Mucosa of gallbladder (tissue), 1 donor: ENCODE data around the gene CCDC78. TPM values are rescaled to one million over a fixed set of nuclear protein-coding genes. Genes with fewer than 3 reads are reported as not detected.
"Not testable (repeated sequence)": the region's sequence is repeated elsewhere in the genome, so short reads cannot be mapped to it uniquely, and the experiment has no call there.

Source experiments
- DNase-seq: peaks from one replicate; pipeline ENCODE4 v3.0.0-alpha.2; 2020; ENCODE audit warnings: low spot score
- total RNA-seq: library from RNA; stranded (reverse); gene quantifications from one replicate; pipeline ENCODE4 v1.2.1, GENCODE V29; 2021
- donor health status: DM: no; HTN: no; CAD: no.

The CCDC78 gene
- total RNA-seq, 1 donor from 2014 or later = 3.3 TPM

- DNase-seq = no peak
Observed at GRCh38 chr16:694187-694862, 31.9 kb downstream of the CCDC78 start.

- DNase-seq = no peak
Observed at GRCh38 chr16:693766-694165, 32.5 kb downstream of the CCDC78 start.

DNA sequence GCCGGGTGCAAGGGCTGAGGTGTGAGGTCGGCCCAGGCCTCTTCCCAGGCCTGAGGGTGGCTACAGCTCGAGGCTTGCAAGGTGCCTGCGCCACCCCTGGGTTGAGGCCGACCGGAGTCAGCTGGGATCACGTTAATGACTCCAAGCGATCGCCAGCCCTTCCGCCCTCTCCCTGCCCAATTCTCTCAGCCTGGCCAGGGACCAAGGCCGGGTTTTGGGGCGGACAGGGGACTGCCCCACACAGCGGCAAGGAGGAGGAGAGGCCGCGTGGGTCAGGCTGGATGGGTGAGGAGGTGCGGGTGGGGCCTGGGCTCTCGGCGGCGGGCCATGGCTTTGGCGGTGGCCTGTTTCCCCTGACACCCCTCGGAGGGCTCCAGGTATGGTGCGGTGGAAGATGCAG lies 32.9 kb downstream of the CCDC78 start:
- no peak for DNase-seq

DNA sequence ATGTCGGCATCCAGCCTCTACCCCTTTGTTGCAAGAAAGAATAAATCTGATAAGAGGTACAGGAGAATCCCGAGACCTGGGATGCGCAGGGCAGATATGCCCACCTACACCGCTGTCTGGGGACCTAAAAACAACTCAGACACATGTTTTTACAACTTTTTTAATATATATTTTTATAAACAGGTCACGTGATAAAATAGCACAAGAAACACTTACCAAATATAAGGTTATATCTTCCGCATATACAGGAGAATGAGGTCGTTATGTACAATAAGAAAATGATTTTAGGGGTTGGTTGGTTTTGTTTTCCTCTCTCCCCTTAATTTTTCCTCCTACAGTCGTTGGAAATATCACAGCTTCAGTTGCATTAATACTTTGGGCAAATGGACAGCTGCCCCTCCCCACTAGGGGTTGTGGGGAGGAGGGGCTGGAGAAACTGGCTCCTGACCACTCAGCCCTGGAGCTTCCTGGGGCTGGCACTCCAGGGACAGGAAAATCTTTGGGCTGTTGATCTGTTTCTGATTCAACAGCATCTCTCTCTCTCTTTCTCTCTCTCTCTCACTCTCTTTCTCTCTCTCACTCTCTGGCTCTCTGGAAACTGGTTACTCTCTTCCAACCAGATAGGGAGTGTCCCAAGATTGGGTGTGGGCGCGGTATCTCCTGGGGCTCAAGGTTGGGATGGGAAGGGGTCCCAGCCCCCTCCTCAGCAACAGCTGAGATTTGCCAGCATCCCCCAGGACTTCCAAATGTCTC lies 33.7 kb downstream of the CCDC78 start:
- no peak for DNase-seq

- DNase-seq = not testable (repeated sequence)
Observed at GRCh38 chr16:691242-691641, 35.0 kb downstream of the CCDC78 start.

DNA sequence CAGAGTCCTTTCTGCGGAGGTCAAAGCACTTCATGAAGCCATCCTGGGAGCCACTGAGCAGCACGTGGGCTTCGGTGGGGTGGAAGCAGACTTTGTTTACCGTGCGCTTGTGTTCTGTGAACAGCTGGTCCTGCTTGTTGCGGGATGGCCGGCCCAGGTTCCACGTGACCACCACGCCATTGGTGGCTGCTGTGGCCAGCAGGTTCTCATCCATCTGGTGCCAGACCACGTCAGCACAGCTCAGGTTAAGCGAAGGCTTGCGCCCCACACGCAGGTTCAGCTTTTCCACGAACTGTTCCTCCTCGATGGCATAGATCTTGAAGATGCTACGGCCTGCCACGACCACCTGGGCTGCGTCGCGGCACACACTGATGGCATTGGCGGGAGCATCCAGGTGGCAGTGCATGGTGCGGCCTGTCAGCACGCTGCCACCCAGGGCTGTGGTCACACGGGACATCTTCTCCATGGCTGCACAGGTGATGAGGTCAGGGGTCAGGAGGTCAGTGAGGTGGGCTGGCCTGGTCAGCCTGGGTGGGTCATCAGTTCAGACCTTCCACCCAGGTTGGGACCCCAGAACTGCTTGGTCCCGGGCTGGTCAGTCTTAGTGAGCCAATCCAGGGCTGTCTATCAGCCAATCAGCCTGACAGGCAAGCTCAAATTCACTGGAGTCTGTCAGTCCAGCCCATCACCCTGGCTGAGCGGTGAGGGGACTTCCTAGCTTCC lies 36.9 kb downstream of the CCDC78 start:
- DNase-seq = no peak

DNA sequence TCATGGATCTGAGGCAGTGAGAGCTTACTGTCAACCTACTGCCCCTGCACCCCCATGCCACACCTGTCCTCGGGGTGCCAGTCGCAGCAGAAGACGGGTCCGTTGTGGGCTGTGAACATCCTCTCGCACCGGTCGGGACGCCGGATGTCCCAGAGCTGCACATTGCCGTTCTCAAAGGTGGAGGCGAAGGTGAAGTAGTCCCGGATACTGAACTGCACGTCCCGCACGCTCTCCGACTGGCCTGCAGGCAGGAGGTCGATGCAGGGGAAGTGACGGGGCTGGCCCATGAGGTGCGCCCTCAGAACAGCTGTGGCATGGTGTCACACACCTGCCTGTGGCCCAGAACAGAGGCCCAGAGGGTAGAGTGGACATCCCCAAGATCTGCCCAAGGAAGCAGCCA lies 38.7 kb downstream of the CCDC78 start:
- DNase-seq = no peak

DNA sequence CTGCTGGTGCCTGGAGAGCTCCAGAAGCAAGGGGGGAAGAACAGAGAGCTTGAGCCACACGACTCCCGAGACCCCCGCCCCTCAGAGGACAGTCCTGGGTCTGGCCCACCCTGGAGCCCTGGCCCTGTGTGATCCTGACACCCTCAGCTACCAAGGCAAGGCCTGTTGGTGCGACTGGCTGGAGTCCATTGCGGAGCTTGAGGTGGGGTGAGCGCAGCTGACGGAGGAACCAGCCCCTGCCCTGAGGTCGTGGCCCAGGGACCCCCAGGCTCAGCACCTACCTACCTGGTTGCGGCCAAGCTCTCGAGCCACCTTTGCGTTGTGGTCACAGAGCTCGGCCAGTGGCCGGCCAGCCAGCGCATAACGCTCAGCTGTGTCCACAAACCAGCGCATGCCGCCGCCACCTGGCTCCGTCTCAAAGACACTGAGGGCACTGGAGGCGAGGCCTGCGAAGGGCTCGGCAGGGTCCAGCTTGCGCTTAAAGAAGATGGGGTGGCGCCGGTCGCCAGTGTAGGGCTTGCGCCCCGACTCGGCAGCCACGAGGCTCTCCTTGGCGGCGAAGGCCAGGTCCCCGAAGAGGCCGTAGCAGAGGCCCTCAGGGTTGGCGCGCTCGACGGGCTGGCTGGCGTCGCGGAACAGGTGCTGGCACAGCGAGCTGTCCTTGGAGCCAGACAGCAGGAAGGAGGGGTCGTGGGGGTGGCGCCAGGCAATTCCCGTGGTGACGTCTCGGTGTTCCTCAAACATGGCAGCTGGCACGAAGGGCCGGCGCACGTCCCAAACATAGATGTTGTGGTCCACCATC lies 39.6 kb downstream of the CCDC78 start:
- DNase-seq = no peak

- DNase-seq = no peak
Observed at GRCh38 chr16:685967-686366, 40.3 kb downstream of the CCDC78 start.

DNA sequence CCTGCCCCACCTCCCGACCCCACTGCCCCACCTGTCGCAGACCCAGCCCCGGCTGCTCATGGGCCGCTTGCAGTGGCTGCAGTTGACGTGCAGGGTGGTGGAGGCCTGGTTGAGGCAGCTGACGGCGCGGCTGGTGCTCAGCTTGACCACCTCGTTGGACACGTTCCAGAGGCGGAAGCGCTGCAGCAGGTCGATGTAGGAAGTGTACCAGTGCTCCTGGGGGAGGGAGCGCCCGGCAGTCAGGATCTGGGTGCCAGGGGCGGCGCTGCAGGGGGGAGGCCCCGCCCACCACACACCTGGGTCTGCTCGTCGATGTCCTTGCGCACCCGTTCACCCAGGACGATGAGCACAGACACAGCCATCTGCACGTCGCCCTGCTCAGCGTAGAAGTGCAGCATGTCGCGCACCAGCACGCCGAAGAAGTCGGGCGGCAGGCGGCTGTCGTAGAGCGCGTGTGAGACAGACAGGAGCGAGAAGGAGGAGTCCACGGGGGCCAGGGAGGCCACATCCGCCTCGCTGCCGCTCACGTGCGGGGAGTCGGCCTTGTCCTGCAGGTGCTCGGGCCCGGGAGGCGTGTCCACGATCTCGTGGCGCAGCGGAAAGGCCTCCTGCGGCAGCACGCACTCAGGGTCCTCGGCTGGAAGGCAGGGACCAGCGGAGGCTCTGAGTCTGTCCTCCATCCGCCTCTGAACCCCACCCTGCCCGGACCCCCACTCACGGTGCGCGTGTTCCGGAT lies 41.1 kb downstream of the CCDC78 start:
- DNase-seq = no peak

GRCh38 chr16:684071-684794 lies 42.0 kb downstream of the CCDC78 start, which contains the start of gene JMJD8:
Gene JMJD8, minus strand, starts transcription at chr16:684334. Its CDS starts 15 bp downstream, at chr16:684319.
- DNase-seq = peak; percentile 97

DNA sequence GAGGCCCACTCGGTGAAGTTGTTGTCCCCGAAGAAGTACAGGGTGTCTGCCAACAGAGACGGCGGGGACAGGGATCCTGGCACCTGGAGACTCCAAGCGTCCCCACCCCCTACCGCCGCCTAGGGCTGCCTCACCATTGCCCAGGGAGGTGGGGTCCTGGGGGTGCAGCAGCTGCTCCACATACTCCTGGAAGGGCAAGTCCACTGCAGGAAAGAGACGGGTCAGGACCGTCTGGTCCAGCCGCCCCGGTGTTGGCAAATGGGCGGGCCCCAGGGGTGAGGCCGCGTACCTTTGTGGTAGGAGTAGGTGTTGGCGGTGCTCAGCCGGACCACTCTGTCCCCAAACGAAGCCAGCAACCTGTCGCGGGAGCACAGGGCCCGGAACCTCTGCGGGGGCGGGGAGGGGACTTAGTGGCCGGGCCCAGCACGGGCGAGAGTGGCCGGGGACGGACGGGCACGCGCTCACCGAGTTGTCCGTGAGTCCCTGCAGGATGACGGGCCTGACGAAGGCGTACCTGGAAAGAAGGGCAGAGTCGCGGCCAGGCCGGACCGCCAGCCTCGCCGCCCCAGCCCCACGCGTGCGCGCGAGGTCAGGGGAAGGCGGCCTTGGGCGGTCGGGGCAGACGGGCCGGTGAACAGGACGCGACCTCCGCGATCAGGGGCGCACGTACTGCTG lies 42.7 kb downstream of the CCDC78 start:
- DNase-seq = no peak

GRCh38 chr16:682493-683395 lies 43.5 kb downstream of the CCDC78 start:
- no peak for DNase-seq

GRCh38 chr16:681746-682427 lies 44.4 kb downstream of the CCDC78 start:
- no peak for DNase-seq

DNA sequence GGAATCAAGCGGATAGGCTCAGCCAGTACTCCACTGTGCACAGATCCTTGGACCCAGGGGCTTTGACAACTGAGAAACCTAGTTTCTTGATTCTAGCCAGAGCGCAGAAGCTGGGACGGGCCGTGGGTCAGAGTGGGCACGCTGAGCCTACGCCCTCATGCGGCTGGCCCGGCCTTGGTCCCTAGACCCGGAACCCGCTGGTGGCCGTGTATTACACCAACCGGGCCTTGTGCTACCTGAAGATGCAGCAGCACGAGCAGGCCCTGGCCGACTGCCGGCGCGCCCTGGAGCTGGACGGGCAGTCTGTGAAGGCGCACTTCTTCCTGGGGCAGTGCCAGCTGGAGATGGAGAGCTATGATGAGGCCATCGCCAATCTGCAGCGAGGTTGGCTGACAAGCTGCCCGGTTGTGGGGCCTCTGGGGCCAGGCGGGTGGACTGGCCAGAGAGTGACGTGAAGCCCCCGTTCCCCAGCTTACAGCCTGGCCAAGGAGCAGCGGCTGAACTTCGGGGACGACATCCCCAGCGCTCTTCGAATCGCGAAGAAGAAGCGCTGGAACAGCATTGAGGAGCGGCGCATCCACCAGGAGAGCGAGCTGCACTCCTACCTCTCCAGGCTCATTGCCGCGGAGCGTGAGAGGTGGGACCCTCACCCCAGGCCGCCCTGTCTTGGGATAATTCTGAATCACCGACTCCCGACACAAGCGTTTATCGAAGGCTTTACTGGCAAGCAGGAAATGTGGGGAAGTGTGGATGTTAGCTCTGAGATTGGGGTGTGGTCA lies 45.1 kb downstream of the CCDC78 start:
- DNase-seq = no peak

DNA sequence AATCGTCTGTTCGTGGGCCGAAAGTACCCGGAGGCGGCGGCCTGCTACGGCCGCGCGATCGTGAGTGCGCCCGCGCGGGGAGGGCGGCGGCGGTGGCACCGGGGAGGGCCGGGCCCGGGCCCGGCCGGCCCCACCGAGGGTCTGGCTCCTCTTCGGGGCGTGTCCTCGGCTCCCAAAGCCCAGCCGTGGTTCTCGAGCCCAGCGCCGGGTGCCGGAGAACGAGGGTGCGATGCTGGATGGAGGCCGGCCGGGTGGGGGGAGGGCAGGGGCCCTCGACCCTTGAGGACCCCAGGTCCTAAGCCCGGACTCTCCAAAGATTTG lies 45.7 kb downstream of the CCDC78 start:
- no peak for DNase-seq

DNA sequence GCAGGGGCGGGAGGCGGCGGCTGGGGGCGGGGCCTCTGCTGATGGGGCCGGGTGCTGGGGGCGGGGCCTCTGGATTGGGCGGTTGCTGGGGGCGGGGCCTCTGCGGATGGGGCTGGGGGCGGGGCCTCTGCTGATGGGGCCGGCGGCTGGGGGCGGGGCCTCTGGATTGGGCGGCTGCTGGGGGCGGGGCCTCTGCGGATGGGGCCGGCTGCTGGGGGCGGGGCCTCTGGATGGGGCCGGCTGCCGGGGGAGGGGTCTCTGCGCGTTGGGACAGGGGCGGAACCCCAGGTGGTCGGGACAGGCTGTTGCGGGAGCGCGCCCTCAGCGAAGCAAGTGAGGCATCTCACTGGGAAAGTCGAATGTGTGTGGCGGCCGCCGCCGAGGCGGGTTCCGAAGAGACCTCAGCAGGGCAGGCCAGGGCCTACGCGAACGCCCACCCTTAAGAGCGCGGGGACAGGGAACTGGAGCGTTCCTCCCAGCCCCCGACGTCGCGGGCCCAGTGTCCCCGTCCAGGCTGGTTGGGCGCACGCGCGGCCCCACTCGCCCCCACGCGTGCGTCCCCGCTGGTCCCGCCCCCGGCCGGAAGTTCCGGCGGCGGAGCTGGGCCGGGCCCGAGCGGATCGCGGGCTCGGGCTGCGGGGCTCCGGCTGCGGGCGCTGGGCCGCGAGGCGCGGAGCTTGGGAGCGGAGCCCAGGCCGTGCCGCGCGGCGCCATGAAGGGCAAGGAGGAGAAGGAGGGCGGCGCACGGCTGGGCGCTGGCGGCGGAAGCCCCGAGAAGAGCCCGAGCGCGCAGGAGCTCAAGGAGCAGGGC lies 46.2 kb downstream of the CCDC78 start, which contains the start of gene STUB1:
Gene STUB1 (plus strand): TSS at position 597 of the 811 bp plus-strand sequence. CDS start 116 bp downstream, at position 713.
- peak; percentile 81 for DNase-seq
